ENCODE results near the gene RPL14.

GRCh38 chr3:40499952-40500351, 42.8 kb downstream of the RPL14 start:
- no peak for TF ChIP-seq POLR2A (IDR thresholded peaks at IDR 0.05; ENCODE audit: low read depth, low read length)
- TF ChIP-seq POLR2AphosphoS5 (IDR thresholded peaks at IDR 0.05; ENCODE audit: low read depth, low read length) = no peak
- no peak for TF ChIP-seq POU2F2 (IDR thresholded peaks at IDR 0.05; ENCODE audit: low read depth, low read length)
- TF ChIP-seq TAF1 (IDR thresholded peaks at IDR 0.05; ENCODE audit: low read depth, low read length) = no peak
- no peak for TF ChIP-seq SPI1 (IDR thresholded peaks at IDR 0.05; ENCODE audit: low read depth, low read length)
